Suprapubic skin (tissue), 4 donors: ENCODE results near the gene INHBC. TPM values are rescaled to one million over a fixed set of nuclear protein-coding genes. Genes with fewer than 3 reads are reported as not detected.
A peak's percentile ranks its signal among the peaks of the same experiment; 100 is the strongest.

Experiments
- DNase-seq, 2 donors: peaks; one replicate each; pipeline ENCODE4 v3.0.0-alpha.2; 2019; ENCODE audit warnings: low spot score in 2 of 2
- H3K27ac ChIP-seq: fragments of 200-600 bp; sonication (generic); one replicate; pipeline ENCODE4 v1.5.1; 2019
- H3K27me3 ChIP-seq: fragments of 200-600 bp; sonication (generic); one replicate; pipeline ENCODE4 v1.5.1; 2019
- H3K36me3 ChIP-seq: fragments of 200-600 bp; sonication (generic); one replicate; pipeline ENCODE4 v1.5.1; 2019
- H3K4me1 ChIP-seq: fragments of 200-600 bp; sonication (generic); one replicate; pipeline ENCODE4 v1.5.1; 2019
- H3K4me3 ChIP-seq: fragments of 200-600 bp; sonication (generic); one replicate; pipeline ENCODE4 v1.5.1; 2019; ENCODE audit warnings: mild to moderate bottlenecking
- H3K9me3 ChIP-seq: fragments of 200-600 bp; sonication (generic); one replicate; pipeline ENCODE4 v1.5.1; 2019
- CTCF ChIP-seq, 2 donors: fragments of 200-600 bp in 1 of 2; fragments of 450-650 bp in 1 of 2; sonication (generic) in 1 of 2; IDR thresholded peaks; one replicate each; pipeline ENCODE4 v1.5.1; 2016 to 2019; ENCODE audit warnings: antibody characterized with exemption in 2 of 2, mild to moderate bottlenecking in 1 of 2, moderate library complexity in 1 of 2
- EP300 ChIP-seq: sonication (generic); formaldehyde crosslinking; IDR thresholded peaks from one replicate; pipeline ENCODE4 v1.6.1; 2017; ENCODE audit warnings: antibody characterized with exemption
- POLR2A ChIP-seq, 2 donors: fragments of 450-650 bp; IDR thresholded peaks; one replicate each; pipeline ENCODE4 v1.6.1; 2017; ENCODE audit warnings: antibody characterized with exemption in 2 of 2, mild to moderate bottlenecking in 2 of 2, moderate library complexity in 2 of 2
- POLR2AphosphoS5 ChIP-seq, 3 donors: sonication (generic); formaldehyde crosslinking; IDR thresholded peaks; one replicate each; pipeline ENCODE4 v1.6.1; 2017; ENCODE audit warnings: antibody characterized with exemption in 3 of 3
- WGBS: methylation state at CpG from one replicate; pipeline ENCODE4 v1.1.5; 2018; 5-methylcytosine and 5-hydroxymethylcytosine counted together
- total RNA-seq, 4 donors: library from RNA; depleted of rRNA; stranded (reverse); fragments of >200 nt; gene quantifications; one replicate each; pipeline ENCODE4 v1.1.0, GENCODE V29; 2016

Gene INHBC
- total RNA-seq, 4 donors from 2014 or later, result not detected

- Histone ChIP-seq H3K9me3 (no peaks in the 10 kb centered on the region), H3K27ac (no peak overlapping the region), H3K27me3 (no peaks in the 10 kb centered on the region), H3K4me3 (no peak overlapping the region), H3K4me1 (peaks cover 6% of the 10 kb centered on the region), H3K36me3 (no peaks in the 10 kb centered on the region)
- DNase-seq, result no peak
- 27% methylated on average over 9 of the region's 9 CpGs for WGBS
- no peak for TF ChIP-seq CTCF (IDR thresholded peaks at IDR 0.05)
- no peak for TF ChIP-seq POLR2AphosphoS5 (IDR thresholded peaks at IDR 0.05)
- TF ChIP-seq POLR2A (IDR thresholded peaks at IDR 0.05), result no peak
- no peak for TF ChIP-seq EP300
Measured at GRCh38 chr12:57452181-57452936, 17.8 kb downstream of the INHBC start.

DNA sequence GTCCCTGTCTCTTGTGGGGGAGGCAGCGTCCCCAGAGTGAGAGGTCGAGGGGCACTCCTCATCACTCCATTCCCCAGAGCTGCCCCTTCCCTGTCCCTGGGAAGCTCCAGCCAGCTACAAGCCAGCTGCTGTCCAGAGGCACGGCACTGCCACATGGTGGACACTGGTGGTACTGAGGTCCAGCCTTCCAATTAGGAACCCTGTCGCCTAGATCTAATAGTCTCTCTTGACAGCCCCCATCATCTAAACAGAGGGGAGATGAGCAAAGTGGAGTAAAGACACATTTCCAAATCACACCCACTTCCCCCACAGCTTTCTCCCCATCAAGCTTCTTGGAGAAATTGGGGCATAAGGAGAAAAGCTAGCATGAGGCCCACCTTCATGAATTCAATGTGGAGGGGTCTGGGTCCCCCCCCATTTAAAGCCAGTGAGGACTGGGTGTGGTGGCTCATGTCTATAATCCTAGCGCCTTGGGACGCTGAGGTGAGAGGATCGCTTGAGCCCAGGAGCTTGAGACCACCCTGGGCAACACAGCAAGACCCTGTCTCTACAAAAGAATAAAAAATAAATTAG is 18.4 kb downstream of the INHBC start:
- TF ChIP-seq EP300, result no peak
- peak; percentile 86 to 89 for TF ChIP-seq CTCF (IDR thresholded peaks at IDR 0.05)
- 31% methylated on average over 7 of the region's 7 CpGs for WGBS
- H3K4me1 ChIP-seq, result peaks cover 6% of the 10 kb centered on the region
- no peak overlapping the region for H3K4me3 ChIP-seq
- H3K27ac ChIP-seq, result no peak overlapping the region
- no peaks in the 10 kb centered on the region for H3K27me3 ChIP-seq
- no peaks in the 10 kb centered on the region for H3K9me3 ChIP-seq
- no peaks in the 10 kb centered on the region for H3K36me3 ChIP-seq
- peak in 1 of 2 donors; percentile 86 for DNase-seq

DNA sequence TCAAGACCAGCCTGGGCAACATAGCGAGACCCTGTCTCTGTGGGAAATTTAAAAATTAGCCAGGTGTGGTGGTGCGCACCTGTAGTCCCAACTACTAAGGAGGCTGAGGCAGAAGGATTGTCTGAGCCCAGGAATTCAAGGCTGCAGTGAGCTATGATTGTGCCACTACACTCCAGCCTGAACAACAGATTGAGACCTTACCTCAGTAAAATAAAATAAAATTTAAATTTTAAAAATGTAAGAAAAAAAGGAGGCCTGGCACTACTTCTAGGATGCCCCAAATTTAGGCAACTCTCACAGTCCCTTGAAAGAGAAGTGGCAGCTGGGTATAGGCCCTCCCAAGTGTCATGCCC is 19.6 kb downstream of the INHBC start:
- peaks cover 14% of the 10 kb centered on the region for H3K4me1 ChIP-seq
- H3K27me3 ChIP-seq, result no peaks in the 10 kb centered on the region
- no peak for DNase-seq
- no peak overlapping the region for H3K27ac ChIP-seq
- H3K36me3 ChIP-seq, result no peaks in the 10 kb centered on the region
- no peaks in the 10 kb centered on the region for H3K9me3 ChIP-seq
- TF ChIP-seq EP300 (no peak), POLR2A (IDR thresholded peaks at IDR 0.05) (no peak), CTCF (IDR thresholded peaks at IDR 0.05) (no peak), POLR2AphosphoS5 (IDR thresholded peaks at IDR 0.05) (no peak)
- 93% methylated on average over 2 of the region's 2 CpGs for WGBS
- H3K4me3 ChIP-seq, result no peak overlapping the region

- TF ChIP-seq POLR2AphosphoS5 (IDR thresholded peaks at IDR 0.05) (no peak), POLR2A (IDR thresholded peaks at IDR 0.05) (no peak)
- Histone ChIP-seq H3K4me1 (peaks cover 19% of the 10 kb centered on the region), H3K4me3 (no peak within 1 kb of the TSS), H3K27me3 (no peaks in the 10 kb centered on the region), H3K36me3 (no peaks in the 10 kb centered on the region), H3K9me3 (no peaks in the 10 kb centered on the region), H3K27ac (no peak within 1 kb of the TSS)
- no peak for DNase-seq
- WGBS, result 78% methylated on average over 9 of the region's 10 CpGs
Measured at GRCh38 chr12:57454566-57455373, 20.2 kb downstream of the INHBC start, which contains the start of gene INHBE. TSS of gene INHBE (plus strand) at chr12:57455307. CDS start at chr12:57455537, 230 bp downstream.

- Histone ChIP-seq H3K27me3 (no peaks in the 10 kb centered on the region), H3K4me1 (peaks cover 27% of the 10 kb centered on the region), H3K4me3 (no peak overlapping the region), H3K9me3 (no peaks in the 10 kb centered on the region), H3K36me3 (no peaks in the 10 kb centered on the region), H3K27ac (no peak overlapping the region)
- WGBS, result 47% methylated on average over 8 of the region's 10 CpGs
- TF ChIP-seq CTCF (IDR thresholded peaks at IDR 0.05), result no peak
- TF ChIP-seq EP300, result no peak
- TF ChIP-seq POLR2A (IDR thresholded peaks at IDR 0.05), result no peak
- TF ChIP-seq POLR2AphosphoS5 (IDR thresholded peaks at IDR 0.05), result no peak
- no peak for DNase-seq
Measured at GRCh38 chr12:57455374-57456144, 21.0 kb downstream of the INHBC start.
